Mucosa of stomach (tissue), 1 donor: ENCODE data around the gene HOXC13.
A peak's percentile ranks its signal among the peaks of the same experiment; 100 is the strongest.

Experiments used
- H3K27me3 ChIP-seq: one replicate; pipeline ENCODE4 v1.7.0; 2013; ENCODE audit warnings: mild to moderate bottlenecking, low read length; ENCODE audit not compliant: control insufficient read depth, insufficient read depth
- H3K36me3 ChIP-seq: one replicate; pipeline ENCODE4 v1.7.0; 2013; ENCODE audit warnings: low read length; ENCODE audit not compliant: control insufficient read depth, insufficient read depth
- H3K4me1 ChIP-seq: one replicate; pipeline ENCODE4 v1.7.0; 2013; ENCODE audit warnings: mild to moderate bottlenecking, low read length; ENCODE audit not compliant: control insufficient read depth, insufficient read depth
- H3K4me3 ChIP-seq: one replicate; pipeline ENCODE4 v1.7.0; 2013; ENCODE audit warnings: low read length
- H3K9ac ChIP-seq: one replicate; pipeline ENCODE4 v1.7.0; 2013; ENCODE audit warnings: mild to moderate bottlenecking, low read length, moderate library complexity
- H3K9me3 ChIP-seq: one replicate; pipeline ENCODE4 v1.7.0; 2013; ENCODE audit warnings: mild to moderate bottlenecking, low read length, moderate library complexity; ENCODE audit not compliant: control insufficient read depth
- donor health status: Pancreatic carcinoma.

HOXC13 gene

GRCh38 chr12:53993162-53994008 lies 54.8 kb downstream of the HOXC13 start:
- peaks cover 24% of the 10 kb centered on the region for H3K4me1 ChIP-seq
- no peak overlapping the region for H3K9ac ChIP-seq
- no peak overlapping the region for H3K4me3 ChIP-seq
- no peaks in the 10 kb centered on the region for H3K9me3 ChIP-seq
- H3K27me3 ChIP-seq, result peaks cover 100% of the 10 kb centered on the region
- no peaks in the 10 kb centered on the region for H3K36me3 ChIP-seq

DNA sequence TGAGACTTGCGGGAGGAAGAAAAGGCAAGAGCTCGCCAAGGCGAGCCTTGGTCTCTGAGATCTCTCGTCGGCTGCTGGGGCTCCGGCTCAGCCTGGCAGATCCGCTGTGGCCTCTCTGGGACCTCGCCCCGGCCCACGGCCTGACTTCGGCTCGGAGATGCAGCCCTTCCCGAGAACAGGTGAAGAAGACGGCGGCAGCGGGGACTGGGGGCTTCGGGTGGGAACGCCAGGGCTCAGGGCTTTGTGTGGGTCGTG lies 55.3 kb downstream of the HOXC13 start:
- Histone ChIP-seq H3K4me3 (no peak overlapping the region), H3K36me3 (no peaks in the 10 kb centered on the region), H3K9ac (no peak overlapping the region), H3K4me1 (peaks cover 24% of the 10 kb centered on the region), H3K9me3 (no peaks in the 10 kb centered on the region), H3K27me3 (peaks cover 100% of the 10 kb centered on the region)

GRCh38 chr12:53994264-53995001 lies 55.8 kb downstream of the HOXC13 start:
- no peak overlapping the region for H3K9ac ChIP-seq
- H3K4me1 ChIP-seq, result peaks cover 25% of the 10 kb centered on the region
- no peaks in the 10 kb centered on the region for H3K9me3 ChIP-seq
- H3K36me3 ChIP-seq, result no peaks in the 10 kb centered on the region
- no peak overlapping the region for H3K4me3 ChIP-seq
- peaks cover 98% of the 10 kb centered on the region for H3K27me3 ChIP-seq

DNA sequence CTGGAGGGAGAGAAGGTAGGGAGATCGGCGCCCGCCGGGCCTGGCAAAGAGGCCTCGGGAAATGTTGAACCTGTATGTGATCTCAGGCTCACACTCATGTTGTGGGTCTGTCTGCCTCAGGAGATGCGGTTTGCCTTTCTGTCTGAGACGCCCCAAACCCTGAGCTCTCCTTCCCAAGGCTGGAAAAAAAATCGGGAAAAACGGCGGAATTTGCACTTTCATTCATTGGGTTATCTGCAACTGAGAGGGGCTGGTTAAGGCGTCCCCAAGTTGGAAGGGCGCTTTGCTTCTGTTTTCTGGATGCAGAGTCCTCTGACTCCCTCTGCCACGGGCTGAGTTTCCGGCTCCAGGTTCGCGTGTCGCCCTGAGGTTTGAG lies 56.4 kb downstream of the HOXC13 start:
- Histone ChIP-seq H3K4me1 (peaks cover 30% of the 10 kb centered on the region), H3K36me3 (no peaks in the 10 kb centered on the region), H3K4me3 (no peak overlapping the region), H3K27me3 (peaks cover 98% of the 10 kb centered on the region), H3K9me3 (no peaks in the 10 kb centered on the region), H3K9ac (no peak overlapping the region)

DNA sequence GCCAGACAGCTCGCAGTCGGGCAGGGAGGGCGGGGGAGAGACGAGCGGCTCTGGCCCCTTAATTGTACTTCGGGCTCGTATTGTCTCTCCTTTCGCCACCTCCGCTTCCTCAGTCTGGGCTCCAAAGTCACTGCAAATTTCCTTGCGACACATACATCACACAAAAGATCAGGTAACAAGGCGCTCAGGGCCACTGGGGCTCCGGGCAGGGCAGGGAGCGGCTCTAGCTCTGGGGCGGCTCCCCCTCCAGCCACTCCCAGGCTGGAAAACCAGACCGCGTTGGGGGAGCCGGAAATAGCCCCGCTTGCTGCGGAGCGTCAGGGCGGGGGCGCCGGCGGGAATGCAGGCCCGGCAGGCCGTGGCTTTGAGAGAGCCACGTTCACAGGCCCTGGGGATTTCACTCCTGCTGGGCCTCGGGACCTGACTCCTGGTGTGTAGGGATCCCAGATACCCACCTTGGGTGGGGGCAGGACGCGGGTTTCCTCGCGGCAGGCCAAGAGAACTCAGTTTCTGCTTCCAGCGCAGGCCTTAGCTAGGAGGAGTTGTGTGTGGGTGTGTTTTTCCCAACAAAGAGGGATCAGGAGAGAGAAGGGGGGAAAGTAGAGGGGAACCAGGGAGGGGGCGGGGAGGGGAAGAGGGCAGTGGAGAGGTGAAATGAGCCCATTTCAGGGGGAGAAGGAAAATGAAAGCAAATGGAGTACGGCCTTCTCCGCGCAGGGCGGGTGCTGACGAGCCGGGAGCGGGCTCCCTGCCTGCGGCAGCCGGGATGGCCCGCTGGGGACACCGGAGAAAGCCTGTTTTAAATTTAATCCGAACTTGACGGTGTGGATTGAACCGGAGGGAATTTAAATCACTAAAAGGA lies 57.0 kb downstream of the HOXC13 start:
- Histone ChIP-seq H3K9me3 (no peaks in the 10 kb centered on the region), H3K4me3 (peak overlapping the region; percentile 71), H3K27me3 (peaks cover 98% of the 10 kb centered on the region), H3K9ac (peak overlapping the region; percentile 62), H3K36me3 (no peaks in the 10 kb centered on the region), H3K4me1 (peaks cover 36% of the 10 kb centered on the region)
